ENCODE measurements around the gene SEPTIN12. TPM values are rescaled to one million over a fixed set of nuclear protein-coding genes. Genes with fewer than 3 reads are reported as not detected.

Gene SEPTIN12
- total and polyA plus RNA-seq, 8 donors = 1.4 TPM; not detected in 7

DNA sequence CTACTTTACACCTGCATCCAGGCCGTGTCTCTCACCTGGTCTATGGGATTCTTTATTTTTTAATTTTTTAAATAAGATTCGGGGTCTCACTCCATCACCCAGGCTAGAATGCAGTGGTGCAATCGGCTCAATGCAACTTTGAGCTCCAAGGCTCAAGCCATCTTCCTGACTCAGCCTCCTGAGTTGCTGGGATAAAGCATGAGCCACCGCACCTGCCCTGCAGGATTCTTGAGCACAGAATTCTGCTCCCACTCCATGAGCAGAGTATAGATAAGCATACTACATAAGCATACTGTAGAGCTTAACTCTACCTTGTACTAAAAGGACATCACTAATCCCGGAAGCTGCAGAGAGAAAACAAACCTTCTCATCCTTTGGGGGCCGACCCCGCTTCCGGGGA is 43.5 kb upstream of the SEPTIN12 start:
- no peaks in the 10 kb centered on the region for H3K27me3 ChIP-seq
- FAIRE-seq (no peak), ATAC-seq (no peak), DNase-seq (no peak)
- TF ChIP-seq, protein P1, sequence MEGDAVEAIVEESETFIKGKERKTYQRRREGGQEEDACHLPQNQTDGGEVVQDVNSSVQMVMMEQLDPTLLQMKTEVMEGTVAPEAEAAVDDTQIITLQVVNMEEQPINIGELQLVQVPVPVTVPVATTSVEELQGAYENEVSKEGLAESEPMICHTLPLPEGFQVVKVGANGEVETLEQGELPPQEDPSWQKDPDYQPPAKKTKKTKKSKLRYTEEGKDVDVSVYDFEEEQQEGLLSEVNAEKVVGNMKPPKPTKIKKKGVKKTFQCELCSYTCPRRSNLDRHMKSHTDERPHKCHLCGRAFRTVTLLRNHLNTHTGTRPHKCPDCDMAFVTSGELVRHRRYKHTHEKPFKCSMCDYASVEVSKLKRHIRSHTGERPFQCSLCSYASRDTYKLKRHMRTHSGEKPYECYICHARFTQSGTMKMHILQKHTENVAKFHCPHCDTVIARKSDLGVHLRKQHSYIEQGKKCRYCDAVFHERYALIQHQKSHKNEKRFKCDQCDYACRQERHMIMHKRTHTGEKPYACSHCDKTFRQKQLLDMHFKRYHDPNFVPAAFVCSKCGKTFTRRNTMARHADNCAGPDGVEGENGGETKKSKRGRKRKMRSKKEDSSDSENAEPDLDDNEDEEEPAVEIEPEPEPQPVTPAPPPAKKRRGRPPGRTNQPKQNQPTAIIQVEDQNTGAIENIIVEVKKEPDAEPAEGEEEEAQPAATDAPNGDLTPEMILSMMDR (IDR thresholded peaks at IDR 0.05) = no peak
- peaks cover 0 to 51% (median 26%) of the 10 kb centered on the region in 3 donors for H3K36me3 ChIP-seq
- 86 to 93% methylated on average over 8 of the region's 8 CpGs for WGBS, 2 donors
- intact Hi-C loops (cut with DNase I) = no loop called here
- no peaks in the 10 kb centered on the region for H3K9me3 ChIP-seq
- H3K27ac ChIP-seq = no peak overlapping the region
- no peaks in the 10 kb centered on the region for H3K4me1 ChIP-seq
- no peak overlapping the region for H3K4me3 ChIP-seq

DNA sequence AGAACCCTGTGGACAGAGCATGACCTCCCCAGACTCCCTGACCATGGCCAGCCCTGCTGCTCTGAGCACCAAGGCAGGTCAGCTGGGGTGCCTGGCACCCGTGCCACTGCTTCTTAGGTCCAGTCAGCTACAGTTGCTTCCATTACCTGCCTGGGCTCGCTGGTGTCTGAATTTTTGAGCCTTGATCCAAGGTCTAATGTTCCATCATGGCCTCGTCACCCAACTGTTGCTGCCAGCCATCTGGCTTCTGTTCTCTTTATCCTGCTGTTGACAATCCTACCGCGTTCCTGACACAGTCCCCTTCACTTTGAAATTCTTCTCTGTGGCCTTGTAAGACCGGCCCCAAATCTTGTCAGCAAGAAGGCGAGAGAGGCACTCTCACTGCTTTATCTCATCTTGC is 42.3 kb upstream of the SEPTIN12 start:
- no peaks in the 10 kb centered on the region for H3K4me1 ChIP-seq
- H3K27me3 ChIP-seq = no peaks in the 10 kb centered on the region
- no peak for DNase-seq
- no peak overlapping the region for H3K4me3 ChIP-seq
- ATAC-seq = no peak
- 87 to 91% methylated on average over 7 of the region's 7 CpGs for WGBS, 2 donors
- no peaks in the 10 kb centered on the region for H3K9me3 ChIP-seq
- H3K27ac ChIP-seq = no peak overlapping the region
- H3K36me3 ChIP-seq = peaks cover 0 to 54% (median 26%) of the 10 kb centered on the region in 3 donors
- intact Hi-C loops (cut with DNase I) = no loop called here
- TF ChIP-seq, protein P1 (IDR thresholded peaks at IDR 0.05) = no peak
- no peak for FAIRE-seq

DNA sequence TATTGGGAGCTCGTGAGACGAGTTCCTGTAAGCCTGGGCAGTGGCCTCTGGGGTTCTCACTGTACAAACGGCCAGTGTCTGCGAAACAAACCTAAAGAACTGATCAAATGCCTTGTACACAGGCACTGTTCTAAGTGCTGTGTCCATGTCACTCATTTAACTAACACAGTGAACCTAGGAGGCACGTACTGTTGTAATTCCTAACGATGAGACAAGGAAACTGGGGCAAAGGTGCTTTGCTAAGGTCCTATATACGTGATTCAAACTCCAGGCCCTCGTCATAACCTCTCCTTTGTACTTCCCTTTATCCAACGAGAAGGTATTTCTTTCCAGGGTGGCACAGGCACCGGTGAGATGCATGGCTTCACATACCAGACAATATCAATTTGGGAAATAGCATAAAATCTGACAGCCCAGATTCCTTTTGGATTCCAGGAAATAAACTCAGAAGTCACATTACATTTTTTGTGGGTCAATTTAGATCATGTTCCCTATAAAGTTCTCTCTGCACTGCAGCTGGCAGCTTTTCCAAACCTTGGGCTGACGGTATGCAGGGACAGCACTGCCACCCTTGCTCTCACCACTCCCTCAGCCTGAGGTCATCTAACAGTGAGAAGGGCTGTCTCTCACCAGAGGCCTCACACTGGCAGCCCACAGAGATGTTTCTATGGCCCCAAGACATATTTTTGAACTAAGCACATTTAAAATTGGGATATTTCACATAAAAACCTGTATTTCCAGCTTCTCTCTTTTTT is 40.6 kb upstream of the SEPTIN12 start:
- no peak for DNase-seq
- H3K9me3 ChIP-seq = no peaks in the 10 kb centered on the region
- 93% methylated on average over 11 of the region's 11 CpGs for WGBS, 2 donors
- no peak for FAIRE-seq
- no peaks in the 10 kb centered on the region for H3K27me3 ChIP-seq
- peaks cover 0 to 58% (median 26%) of the 10 kb centered on the region in 3 donors for H3K36me3 ChIP-seq
- H3K27ac ChIP-seq = no peak overlapping the region
- no peaks in the 10 kb centered on the region for H3K4me1 ChIP-seq
- TF ChIP-seq, protein P1 (IDR thresholded peaks at IDR 0.05) = no peak
- no peak overlapping the region for H3K4me3 ChIP-seq
- intact Hi-C loops (cut with DNase I) = no loop called here
- no peak for ATAC-seq

DNA sequence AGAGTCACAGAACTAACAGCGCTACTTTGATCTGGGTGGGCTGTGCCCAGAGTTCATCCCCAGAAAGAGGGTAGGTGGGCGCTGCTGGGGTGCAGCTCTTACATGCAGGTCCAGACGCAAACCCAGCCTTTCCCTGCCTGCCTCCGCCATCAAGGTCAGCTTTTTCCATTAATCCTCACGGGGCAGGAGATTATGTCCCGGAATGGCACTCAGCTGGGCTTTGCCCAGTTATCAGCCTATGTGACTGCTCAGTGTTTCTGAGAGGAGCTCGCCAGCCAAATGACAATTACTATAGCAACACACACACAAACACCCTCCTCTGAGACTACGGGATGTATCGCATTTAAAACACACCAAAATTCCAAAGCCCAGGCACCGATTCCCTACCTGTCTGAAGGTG is 38.8 kb upstream of the SEPTIN12 start:
- Histone ChIP-seq H3K27ac (no peak overlapping the region), H3K27me3 (no peaks in the 10 kb centered on the region), H3K9me3 (no peaks in the 10 kb centered on the region), H3K4me1 (no peaks in the 10 kb centered on the region), H3K4me3 (no peak overlapping the region), H3K36me3 (peaks cover 3 to 70% (median 23%) of the 10 kb centered on the region in 3 donors)
- TF ChIP-seq, protein P1 (IDR thresholded peaks at IDR 0.05) = no peak
- DNase-seq = peak in 1 of 6 donors; percentile 35
- peak; percentile 64 to 80 (median 74) for ATAC-seq
- 45 to 56% methylated on average over 10 of the region's 10 CpGs for WGBS, 2 donors
- intact Hi-C loops (cut with DNase I) = no loop called here
- FAIRE-seq = no peak

DNA sequence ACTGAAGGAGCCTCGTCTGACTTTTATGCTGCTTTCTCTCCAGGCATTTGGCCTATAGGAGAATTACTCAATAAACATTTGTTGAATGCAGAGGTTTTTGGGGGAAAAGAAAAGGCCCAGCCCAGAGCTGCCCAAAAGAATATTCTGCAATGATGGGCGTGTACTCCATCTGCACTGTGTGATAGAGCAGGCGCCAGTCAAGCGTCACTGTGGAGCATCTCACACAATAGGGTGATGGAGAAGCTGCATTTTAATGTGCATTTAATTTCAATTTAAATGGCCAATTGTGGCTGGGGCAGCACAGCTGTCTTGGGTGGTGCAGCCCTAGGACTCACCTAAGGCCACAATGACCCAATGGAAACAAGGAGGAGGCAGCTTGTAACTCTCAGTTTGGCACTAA is 38.4 kb upstream of the SEPTIN12 start:
- intact Hi-C loops (cut with DNase I) = no loop called here
- WGBS, 2 donors = 94 to 95% methylated on average over 4 of the region's 4 CpGs
- ATAC-seq (peak in 1 of 4 donors; percentile 30), FAIRE-seq (no peak), DNase-seq (no peak)
- Histone ChIP-seq H3K36me3 (peaks cover 3 to 70% (median 19%) of the 10 kb centered on the region in 3 donors), H3K4me3 (no peak overlapping the region), H3K9me3 (no peaks in the 10 kb centered on the region), H3K27me3 (no peaks in the 10 kb centered on the region), H3K4me1 (no peaks in the 10 kb centered on the region), H3K27ac (no peak overlapping the region)
- TF ChIP-seq, protein P1 (IDR thresholded peaks at IDR 0.05) = no peak

Measured in pancreas (tissue), 10 donors.